Fibroblast of skin of left biceps (primary cell): Measurements from ENCODE around the gene CAPZA3.
"Not testable (repeated sequence)": the region's sequence is repeated elsewhere in the genome, so short reads cannot be mapped to it uniquely, and the experiment has no call there.

Source experiments
- DNase-seq, 2 experiments: peaks; one replicate each; pipeline ENCODE4 v3.0.0-alpha.2; 2013; ENCODE audit warnings: low read depth in 2 of 2

Gene CAPZA3

GRCh38 chr12:18753481-18754123 is 15.7 kb downstream of the CAPZA3 start:
- no peak for DNase-seq

- no peak for DNase-seq
These were observed 16.3 kb downstream of the CAPZA3 start for GRCh38 chr12:18754124-18754707.

- no peak for DNase-seq
These were observed 17.4 kb downstream of the CAPZA3 start for GRCh38 chr12:18755341-18755740.

GRCh38 chr12:18766479-18766878 is 28.6 kb downstream of the CAPZA3 start:
- DNase-seq: not testable (repeated sequence)

GRCh38 chr12:18782827-18783226 is 44.9 kb downstream of the CAPZA3 start:
- no peak for DNase-seq

- not testable (repeated sequence) for DNase-seq
These were observed 47.5 kb downstream of the CAPZA3 start for GRCh38 chr12:18785465-18785864.
